WTC11 (cell line): ENCODE data around the gene CTSA. TPM values are rescaled to one million over a fixed set of nuclear protein-coding genes. Genes with fewer than 3 reads are reported as not detected.

ENCODE experiments used
- ATAC-seq: fragments of 200-7000 bp; cut with Tn5 transposase; 2 replicates; pipeline ENCODE4 v1.10.0; 2021; ENCODE audit warnings: mild to moderate bottlenecking, moderate library complexity
- CTCF ChIA-PET: fragments of 300-600 bp; sonication (Branson Sonifier 250); formaldehyde crosslinking; loops from one replicate; lab custom pipeline; 2021; ENCODE audit warnings: antibody characterized with exemption; lab: Charles Lee
- POLR2A ChIA-PET: fragments of 350-600 bp; sonication (Branson Sonifier 250); formaldehyde crosslinking; loops from one replicate; lab custom pipeline; 2021; ENCODE audit warnings: antibody characterized with exemption; lab: Charles Lee
- DNase-seq: peaks from one replicate; pipeline ENCODE4 v3.0.0; 2021; ENCODE audit warnings: low spot score
- H3K27ac Mint-ChIP-seq: 2 replicates; pipeline ENCODE4 v1.8.0; 2021; ENCODE audit warnings: mixed read lengths
- H3K27me3 Mint-ChIP-seq: 2 replicates; pipeline ENCODE4 v1.8.0; 2021; ENCODE audit warnings: low read depth, mild to moderate bottlenecking, moderate library complexity, mixed read lengths
- H3K36me3 Mint-ChIP-seq: 2 replicates; pipeline ENCODE4 v1.8.0; 2021; ENCODE audit warnings: mixed read lengths
- H3K4me1 Mint-ChIP-seq: 2 replicates; pipeline ENCODE4 v1.8.0; 2022; ENCODE audit warnings: mixed read lengths
- H3K4me3 Mint-ChIP-seq: 2 replicates; pipeline ENCODE4 v1.8.0; 2021; ENCODE audit warnings: mild to moderate bottlenecking, moderate library complexity, mixed read lengths
- H3K9me3 Mint-ChIP-seq: 2 replicates; pipeline ENCODE4 v1.8.0; 2021; ENCODE audit warnings: mixed read lengths
- ATF1 ChIP-seq: sonication (generic); formaldehyde crosslinking; IDR thresholded peaks from 2 replicates; pipeline ENCODE4 v1.8.1; 2023; ENCODE audit warnings: mild to moderate bottlenecking, moderate library complexity, missing genetic modification reagents
- GABPB1 ChIP-seq: sonication (generic); formaldehyde crosslinking; IDR thresholded peaks from 2 replicates; pipeline ENCODE4 v1.8.1; 2023; ENCODE audit warnings: mild to moderate bottlenecking, missing genetic modification reagents
- JAZF1 ChIP-seq: fragments of 250-450 bp; sonication (Bioruptor Pico); IDR thresholded peaks from 2 replicates; pipeline ENCODE4 v1.9.0; 2021; ENCODE audit warnings: moderate library complexity, mild to moderate bottlenecking, inconsistent platforms
- JUN ChIP-seq: sonication (generic); formaldehyde crosslinking; IDR thresholded peaks from 2 replicates; pipeline ENCODE4 v1.8.0; 2023; ENCODE audit warnings: mild to moderate bottlenecking, missing genetic modification reagents
- NFYB ChIP-seq: sonication (generic); formaldehyde crosslinking; conservative IDR thresholded peaks from 2 replicates; pipeline ENCODE4 v1.8.0; 2022; ENCODE audit warnings: low read depth, missing genetic modification reagents
- NR2C2 ChIP-seq: sonication (generic); formaldehyde crosslinking; IDR thresholded peaks from 2 replicates; pipeline ENCODE4 v1.8.0; 2022; ENCODE audit warnings: mild to moderate bottlenecking, missing genetic modification reagents
- NR3C1 ChIP-seq: sonication (generic); formaldehyde crosslinking; conservative IDR thresholded peaks from 2 replicates; pipeline ENCODE4 v1.8.1; 2023; ENCODE audit warnings: low read depth, mild to moderate bottlenecking, missing genetic modification reagents
- SOX15 ChIP-seq: fragments of 250-450 bp; sonication (Bioruptor Pico); IDR thresholded peaks from 2 replicates; pipeline ENCODE4 v1.9.0; 2021; ENCODE audit warnings: mild to moderate bottlenecking
- SP1 ChIP-seq: sonication (generic); formaldehyde crosslinking; conservative IDR thresholded peaks from 2 replicates; pipeline ENCODE4 v1.8.1; 2022; ENCODE audit warnings: missing genetic modification reagents
- total RNA-seq: library from RNA; stranded (reverse); gene quantifications from 3 replicates; pipeline ENCODE4 v1.2.3, GENCODE V29; 2021
- TF ChIP-seq, protein P1 (sequence below): fragments of 250-450 bp; sonication (Bioruptor Pico); IDR thresholded peaks from 2 replicates; pipeline ENCODE4 v1.8.0; 2021; ENCODE audit warnings: mild to moderate bottlenecking
- TF ChIP-seq, protein P2 (sequence below): sonication (generic); formaldehyde crosslinking; conservative IDR thresholded peaks from 2 replicates; pipeline ENCODE4 v1.8.1; 2022; ENCODE audit warnings: mild to moderate bottlenecking, missing genetic modification reagents
- TF ChIP-seq, protein P3 (sequence below): sonication (generic); formaldehyde crosslinking; IDR thresholded peaks from 2 replicates; pipeline ENCODE4 v1.8.0; 2022; ENCODE audit warnings: mild to moderate bottlenecking, missing genetic modification reagents
- TF ChIP-seq, protein P4 (sequence below): sonication (generic); formaldehyde crosslinking; IDR thresholded peaks from 2 replicates; pipeline ENCODE4 v1.8.0; 2023; ENCODE audit warnings: missing genetic modification reagents, mild to moderate bottlenecking, borderline replicate concordance
- TF ChIP-seq, protein P5 (sequence below): sonication (generic); formaldehyde crosslinking; IDR thresholded peaks from 2 replicates; pipeline ENCODE4 v1.8.0; 2022; ENCODE audit warnings: mild to moderate bottlenecking, missing genetic modification reagents
- TF ChIP-seq, protein P6 (sequence below): sonication (generic); formaldehyde crosslinking; IDR thresholded peaks from 2 replicates; pipeline ENCODE4 v1.8.0; 2023; ENCODE audit warnings: mild to moderate bottlenecking, missing genetic modification reagents
- TF ChIP-seq, protein P7 (sequence below): sonication (generic); formaldehyde crosslinking; IDR thresholded peaks from 2 replicates; pipeline ENCODE4 v1.8.1; 2022; ENCODE audit warnings: missing genetic modification reagents, borderline replicate concordance

Gene CTSA
- total RNA-seq, 1 experiment from 2014 or later = 48.3 TPM

DNA sequence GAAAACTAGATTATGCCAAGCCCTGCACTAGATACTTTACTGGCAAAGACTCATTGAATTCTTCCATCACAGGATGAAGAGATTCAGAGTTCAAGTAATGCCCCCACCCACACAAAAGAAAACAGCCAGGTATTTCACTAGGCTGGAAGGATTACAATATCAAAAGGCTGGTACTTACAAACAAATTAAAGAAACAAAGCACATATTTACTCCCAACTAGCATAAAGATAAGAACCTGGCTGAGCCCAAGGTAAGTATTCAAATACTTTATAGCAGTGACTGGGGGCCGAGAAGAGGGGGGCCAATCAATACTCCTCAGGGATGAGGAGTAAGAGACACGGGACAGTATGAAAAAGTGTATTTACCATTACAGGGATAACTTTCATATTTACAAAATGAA lies 37.7 kb upstream of the CTSA start:
- H3K4me1 Mint-ChIP-seq = peaks cover 57% of the 10 kb centered on the region
- TF ChIP-seq, protein P1, sequence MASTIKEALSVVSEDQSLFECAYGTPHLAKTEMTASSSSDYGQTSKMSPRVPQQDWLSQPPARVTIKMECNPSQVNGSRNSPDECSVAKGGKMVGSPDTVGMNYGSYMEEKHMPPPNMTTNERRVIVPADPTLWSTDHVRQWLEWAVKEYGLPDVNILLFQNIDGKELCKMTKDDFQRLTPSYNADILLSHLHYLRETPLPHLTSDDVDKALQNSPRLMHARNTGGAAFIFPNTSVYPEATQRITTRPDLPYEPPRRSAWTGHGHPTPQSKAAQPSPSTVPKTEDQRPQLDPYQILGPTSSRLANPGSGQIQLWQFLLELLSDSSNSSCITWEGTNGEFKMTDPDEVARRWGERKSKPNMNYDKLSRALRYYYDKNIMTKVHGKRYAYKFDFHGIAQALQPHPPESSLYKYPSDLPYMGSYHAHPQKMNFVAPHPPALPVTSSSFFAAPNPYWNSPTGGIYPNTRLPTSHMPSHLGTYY (CRISPR knock-in tag) = no peak
- TF ChIP-seq, protein P2, sequence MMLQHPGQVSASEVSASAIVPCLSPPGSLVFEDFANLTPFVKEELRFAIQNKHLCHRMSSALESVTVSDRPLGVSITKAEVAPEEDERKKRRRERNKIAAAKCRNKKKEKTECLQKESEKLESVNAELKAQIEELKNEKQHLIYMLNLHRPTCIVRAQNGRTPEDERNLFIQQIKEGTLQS = no peak
- TF ChIP-seq JUN (CRISPR knock-in tag) (no peak), JAZF1 (peak; percentile 70; the same call in 1 of the 2 replicates)
- ChIA-PET CTCF (interaction anchor here (0.8 to 3.5 kb wide), 5 partner anchors 29 to 82 kb away, joined by 3 to 19 read pairs (median 6); partner anchors contain the start of genes CTSA and NEURL2), POLR2A (interaction anchor here (1.4 kb wide), 1 partner anchor 37 kb away, joined by 4 read pairs; the partner anchor contains the start of genes CTSA and NEURL2)
- DNase-seq (no peak), ATAC-seq (peak; percentile 4)
- no peaks in the 10 kb centered on the region for H3K27me3 Mint-ChIP-seq
- no peaks in the 10 kb centered on the region for H3K9me3 Mint-ChIP-seq
- peaks cover 19% of the 10 kb centered on the region; the same call in 1 of the 2 replicates for H3K36me3 Mint-ChIP-seq
- peak overlapping the region; percentile 38 for H3K4me3 Mint-ChIP-seq
- H3K27ac Mint-ChIP-seq = peak overlapping the region; percentile 94

DNA sequence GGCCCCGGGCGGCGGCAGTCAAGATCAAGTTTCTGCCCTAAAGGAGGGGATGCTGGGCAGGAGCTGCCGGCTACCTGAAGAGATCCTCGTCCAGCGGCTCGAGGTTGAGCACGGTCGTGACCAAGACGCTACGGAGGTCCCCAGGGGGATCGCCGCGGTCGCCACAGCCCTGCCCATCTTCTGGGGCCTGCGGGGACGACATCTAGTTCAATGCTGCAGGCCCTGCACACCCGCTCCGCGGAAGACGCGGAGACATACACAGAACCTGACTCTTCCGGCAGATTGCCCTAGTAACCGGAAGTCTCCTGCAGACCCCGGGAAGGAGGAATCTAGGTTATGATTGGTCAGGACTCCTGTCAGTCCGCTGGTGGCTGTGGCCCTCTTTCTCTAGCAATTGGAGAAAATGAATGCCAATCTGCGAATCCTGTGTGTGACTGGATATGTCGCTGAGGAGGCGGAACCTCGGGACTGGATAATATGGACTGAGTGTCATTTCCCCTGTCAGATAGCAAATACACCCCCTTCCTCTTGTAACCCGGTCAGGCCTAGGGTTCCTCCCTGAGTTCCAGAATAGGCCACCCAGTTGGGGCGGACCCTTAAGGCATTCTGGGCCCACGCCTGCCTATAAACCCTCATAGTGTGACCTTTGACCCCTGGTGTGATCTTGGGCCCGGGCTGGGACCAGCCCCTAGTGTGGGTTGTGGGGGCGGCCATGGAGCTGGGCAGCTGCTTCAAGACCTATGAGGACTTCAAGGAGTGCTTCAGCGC lies 33.8 kb upstream of the CTSA start, which contains the start of the genes ACOT8 and ZSWIM3:
TSS of gene ACOT8 (minus strand) at position 279 of the 768 bp plus-strand sequence. CDS start at position 202, 77 bp downstream.
TSS of gene ZSWIM3 (plus strand) at position 501 of the 768 bp plus-strand sequence. CDS start at position 713, 212 bp downstream.
- H3K27me3 Mint-ChIP-seq = no peaks in the 10 kb centered on the region
- ChIA-PET CTCF (interaction anchor here (0.6 to 2.5 kb wide), 7 partner anchors 14 to 112 kb away, joined by 3 to 12 read pairs (median 4); no protein-coding TSS in a partner anchor), POLR2A (interaction anchor here (0.7 to 1.0 kb wide), 2 partner anchors 24 to 25 kb away, joined by 3 to 4 read pairs; partner anchors contain the start of gene ZSWIM1)
- peak within 1 kb of the TSS; percentile 95 for H3K27ac Mint-ChIP-seq
- ATAC-seq (peak; percentile 90), DNase-seq (peak; percentile 95)
- 0 out of 2 replicates have a peak, but pooled peaks cover 4% of the 10 kb centered on the region for H3K36me3 Mint-ChIP-seq
- H3K4me3 Mint-ChIP-seq = peak within 1 kb of the TSS; percentile 92
- peaks cover 60% of the 10 kb centered on the region for H3K4me1 Mint-ChIP-seq
- H3K9me3 Mint-ChIP-seq = no peaks in the 10 kb centered on the region
- no peak for TF ChIP-seq JUN (CRISPR knock-in tag)
- TF ChIP-seq, protein P3, sequence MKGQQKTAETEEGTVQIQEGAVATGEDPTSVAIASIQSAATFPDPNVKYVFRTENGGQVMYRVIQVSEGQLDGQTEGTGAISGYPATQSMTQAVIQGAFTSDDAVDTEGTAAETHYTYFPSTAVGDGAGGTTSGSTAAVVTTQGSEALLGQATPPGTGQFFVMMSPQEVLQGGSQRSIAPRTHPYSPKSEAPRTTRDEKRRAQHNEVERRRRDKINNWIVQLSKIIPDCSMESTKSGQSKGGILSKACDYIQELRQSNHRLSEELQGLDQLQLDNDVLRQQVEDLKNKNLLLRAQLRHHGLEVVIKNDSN (CRISPR knock-in tag) = no peak
- TF ChIP-seq SOX15 (CRISPR knock-in tag) = no peak
- TF ChIP-seq GABPB1 (CRISPR knock-in tag) = peak; percentile 72
- no peak for TF ChIP-seq JAZF1
- TF ChIP-seq, protein P4, sequence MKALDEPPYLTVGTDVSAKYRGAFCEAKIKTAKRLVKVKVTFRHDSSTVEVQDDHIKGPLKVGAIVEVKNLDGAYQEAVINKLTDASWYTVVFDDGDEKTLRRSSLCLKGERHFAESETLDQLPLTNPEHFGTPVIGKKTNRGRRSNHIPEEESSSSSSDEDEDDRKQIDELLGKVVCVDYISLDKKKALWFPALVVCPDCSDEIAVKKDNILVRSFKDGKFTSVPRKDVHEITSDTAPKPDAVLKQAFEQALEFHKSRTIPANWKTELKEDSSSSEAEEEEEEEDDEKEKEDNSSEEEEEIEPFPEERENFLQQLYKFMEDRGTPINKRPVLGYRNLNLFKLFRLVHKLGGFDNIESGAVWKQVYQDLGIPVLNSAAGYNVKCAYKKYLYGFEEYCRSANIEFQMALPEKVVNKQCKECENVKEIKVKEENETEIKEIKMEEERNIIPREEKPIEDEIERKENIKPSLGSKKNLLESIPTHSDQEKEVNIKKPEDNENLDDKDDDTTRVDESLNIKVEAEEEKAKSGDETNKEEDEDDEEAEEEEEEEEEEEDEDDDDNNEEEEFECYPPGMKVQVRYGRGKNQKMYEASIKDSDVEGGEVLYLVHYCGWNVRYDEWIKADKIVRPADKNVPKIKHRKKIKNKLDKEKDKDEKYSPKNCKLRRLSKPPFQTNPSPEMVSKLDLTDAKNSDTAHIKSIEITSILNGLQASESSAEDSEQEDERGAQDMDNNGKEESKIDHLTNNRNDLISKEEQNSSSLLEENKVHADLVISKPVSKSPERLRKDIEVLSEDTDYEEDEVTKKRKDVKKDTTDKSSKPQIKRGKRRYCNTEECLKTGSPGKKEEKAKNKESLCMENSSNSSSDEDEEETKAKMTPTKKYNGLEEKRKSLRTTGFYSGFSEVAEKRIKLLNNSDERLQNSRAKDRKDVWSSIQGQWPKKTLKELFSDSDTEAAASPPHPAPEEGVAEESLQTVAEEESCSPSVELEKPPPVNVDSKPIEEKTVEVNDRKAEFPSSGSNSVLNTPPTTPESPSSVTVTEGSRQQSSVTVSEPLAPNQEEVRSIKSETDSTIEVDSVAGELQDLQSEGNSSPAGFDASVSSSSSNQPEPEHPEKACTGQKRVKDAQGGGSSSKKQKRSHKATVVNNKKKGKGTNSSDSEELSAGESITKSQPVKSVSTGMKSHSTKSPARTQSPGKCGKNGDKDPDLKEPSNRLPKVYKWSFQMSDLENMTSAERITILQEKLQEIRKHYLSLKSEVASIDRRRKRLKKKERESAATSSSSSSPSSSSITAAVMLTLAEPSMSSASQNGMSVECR (CRISPR knock-in tag) = 0 out of 2 replicates have a peak, but pooled peaks have one; percentile 61
- TF ChIP-seq NFYB (CRISPR knock-in tag) = peak; percentile 98
- TF ChIP-seq NR3C1 = no peak
- TF ChIP-seq, protein P5, sequence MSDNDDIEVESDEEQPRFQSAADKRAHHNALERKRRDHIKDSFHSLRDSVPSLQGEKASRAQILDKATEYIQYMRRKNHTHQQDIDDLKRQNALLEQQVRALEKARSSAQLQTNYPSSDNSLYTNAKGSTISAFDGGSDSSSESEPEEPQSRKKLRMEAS (CRISPR knock-in tag) = no peak
- TF ChIP-seq NR2C2 (CRISPR knock-in tag) = 0 out of 2 replicates have a peak, but pooled peaks have one; percentile 55
- TF ChIP-seq, protein P6, sequence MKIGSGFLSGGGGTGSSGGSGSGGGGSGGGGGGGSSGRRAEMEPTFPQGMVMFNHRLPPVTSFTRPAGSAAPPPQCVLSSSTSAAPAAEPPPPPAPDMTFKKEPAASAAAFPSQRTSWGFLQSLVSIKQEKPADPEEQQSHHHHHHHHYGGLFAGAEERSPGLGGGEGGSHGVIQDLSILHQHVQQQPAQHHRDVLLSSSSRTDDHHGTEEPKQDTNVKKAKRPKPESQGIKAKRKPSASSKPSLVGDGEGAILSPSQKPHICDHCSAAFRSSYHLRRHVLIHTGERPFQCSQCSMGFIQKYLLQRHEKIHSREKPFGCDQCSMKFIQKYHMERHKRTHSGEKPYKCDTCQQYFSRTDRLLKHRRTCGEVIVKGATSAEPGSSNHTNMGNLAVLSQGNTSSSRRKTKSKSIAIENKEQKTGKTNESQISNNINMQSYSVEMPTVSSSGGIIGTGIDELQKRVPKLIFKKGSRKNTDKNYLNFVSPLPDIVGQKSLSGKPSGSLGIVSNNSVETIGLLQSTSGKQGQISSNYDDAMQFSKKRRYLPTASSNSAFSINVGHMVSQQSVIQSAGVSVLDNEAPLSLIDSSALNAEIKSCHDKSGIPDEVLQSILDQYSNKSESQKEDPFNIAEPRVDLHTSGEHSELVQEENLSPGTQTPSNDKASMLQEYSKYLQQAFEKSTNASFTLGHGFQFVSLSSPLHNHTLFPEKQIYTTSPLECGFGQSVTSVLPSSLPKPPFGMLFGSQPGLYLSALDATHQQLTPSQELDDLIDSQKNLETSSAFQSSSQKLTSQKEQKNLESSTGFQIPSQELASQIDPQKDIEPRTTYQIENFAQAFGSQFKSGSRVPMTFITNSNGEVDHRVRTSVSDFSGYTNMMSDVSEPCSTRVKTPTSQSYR = no peak
- no peak for TF ChIP-seq ATF1 (CRISPR knock-in tag)
- TF ChIP-seq, protein P7, sequence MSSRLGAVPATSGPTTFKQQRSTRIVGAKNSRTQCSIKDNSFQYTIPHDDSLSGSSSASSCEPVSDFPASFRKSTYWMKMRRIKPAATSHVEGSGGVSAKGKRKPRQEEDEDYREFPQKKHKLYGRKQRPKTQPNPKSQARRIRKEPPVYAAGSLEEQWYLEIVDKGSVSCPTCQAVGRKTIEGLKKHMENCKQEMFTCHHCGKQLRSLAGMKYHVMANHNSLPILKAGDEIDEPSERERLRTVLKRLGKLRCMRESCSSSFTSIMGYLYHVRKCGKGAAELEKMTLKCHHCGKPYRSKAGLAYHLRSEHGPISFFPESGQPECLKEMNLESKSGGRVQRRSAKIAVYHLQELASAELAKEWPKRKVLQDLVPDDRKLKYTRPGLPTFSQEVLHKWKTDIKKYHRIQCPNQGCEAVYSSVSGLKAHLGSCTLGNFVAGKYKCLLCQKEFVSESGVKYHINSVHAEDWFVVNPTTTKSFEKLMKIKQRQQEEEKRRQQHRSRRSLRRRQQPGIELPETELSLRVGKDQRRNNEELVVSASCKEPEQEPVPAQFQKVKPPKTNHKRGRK (CRISPR knock-in tag) = no peak
- peak; percentile 49 for TF ChIP-seq SP1
